HG03439 (cell line): ENCODE measurements around the gene WDTC1.
"Not testable (repeated sequence)": the region's sequence is repeated elsewhere in the genome, so short reads cannot be mapped to it uniquely, and the experiment has no call there.

Experiments used
- ATAC-seq: cut with Tn5 transposase; IDR thresholded peaks from one replicate; pipeline ENCODE4 v1.9.1; 2021; ENCODE audit warnings: mild to moderate bottlenecking, moderate library complexity; ENCODE audit not compliant: unreplicated experiment

The WDTC1 gene

GRCh38 chr1:27243665-27244064 lies 9.2 kb downstream of the WDTC1 start:
- ATAC-seq: not testable (repeated sequence)

GRCh38 chr1:27246194-27246593 lies 11.8 kb downstream of the WDTC1 start:
- no peak for ATAC-seq

- no peak for ATAC-seq
These were observed 19.2 kb downstream of the WDTC1 start for GRCh38 chr1:27253596-27253995.

- no peak for ATAC-seq
These were observed 20.7 kb downstream of the WDTC1 start for GRCh38 chr1:27255136-27255535.

GRCh38 chr1:27257155-27257554 lies 22.7 kb downstream of the WDTC1 start:
- ATAC-seq: no peak

GRCh38 chr1:27258598-27258997 lies 24.2 kb downstream of the WDTC1 start:
- ATAC-seq: no peak

GRCh38 chr1:27267153-27267552 lies 32.7 kb downstream of the WDTC1 start:
- no peak for ATAC-seq

- ATAC-seq: no peak
These were observed 34.8 kb downstream of the WDTC1 start for GRCh38 chr1:27269276-27269675.

- ATAC-seq: no peak
These were observed 39.8 kb downstream of the WDTC1 start for GRCh38 chr1:27274204-27274603.

GRCh38 chr1:27275696-27276095 lies 41.3 kb downstream of the WDTC1 start:
- no peak for ATAC-seq

GRCh38 chr1:27284425-27285273 lies 50.2 kb downstream of the WDTC1 start:
- ATAC-seq: no peak

- ATAC-seq: no peak
These were observed 50.8 kb downstream of the WDTC1 start for GRCh38 chr1:27285274-27285660.

GRCh38 chr1:27285821-27286220 lies 51.4 kb downstream of the WDTC1 start:
- ATAC-seq: not testable (repeated sequence)

GRCh38 chr1:27289125-27289524 lies 54.7 kb downstream of the WDTC1 start:
- ATAC-seq: not testable (repeated sequence)

- ATAC-seq: no peak
These were observed 56.1 kb downstream of the WDTC1 start for GRCh38 chr1:27290581-27290980.

GRCh38 chr1:27292106-27292505 lies 57.7 kb downstream of the WDTC1 start:
- ATAC-seq: no peak

- no peak for ATAC-seq
These were observed 59.5 kb downstream of the WDTC1 start for GRCh38 chr1:27293915-27294314.

GRCh38 chr1:27296773-27297291 lies 62.4 kb downstream of the WDTC1 start:
- ATAC-seq: no peak

GRCh38 chr1:27297903-27298302 lies 63.5 kb downstream of the WDTC1 start:
- no peak for ATAC-seq

GRCh38 chr1:27298632-27299384 lies 64.4 kb downstream of the WDTC1 start:
- no peak for ATAC-seq

GRCh38 chr1:27299385-27300271 lies 65.2 kb downstream of the WDTC1 start:
- ATAC-seq: no peak
